Stimulated activated CD4-positive, alpha-beta T cell treated with anti-CD3 and anti-CD28 coated beads, Interleukin-12 subunit alpha, Interleukin-12 subunit beta, amount 100 ng/mL, for 24 hours (primary cell): ENCODE results near the gene LARGE1.
"Not testable (repeated sequence)": the region's sequence is repeated elsewhere in the genome, so short reads cannot be mapped to it uniquely, and the experiment has no call there.

Source experiments
- DNase-seq, 2 experiments: peaks; one replicate each; pipeline ENCODE4 v3.0.0-alpha.2; 2020; ENCODE audit warnings: low read depth in 2 of 2

The LARGE1 gene

GRCh38 chr22:33476716-33477115 is 443.6 kb downstream of the LARGE1 start:
- DNase-seq, result no peak

GRCh38 chr22:33476206-33476605 is 444.1 kb downstream of the LARGE1 start:
- DNase-seq, result no peak

GRCh38 chr22:33474587-33474986 is 445.7 kb downstream of the LARGE1 start:
- DNase-seq, result no peak

- DNase-seq, result no peak
These were observed 447.6 kb downstream of the LARGE1 start for GRCh38 chr22:33472462-33473344.

- DNase-seq, result no peak
These were observed 449.8 kb downstream of the LARGE1 start for GRCh38 chr22:33470456-33470855.

- DNase-seq, result no peak
These were observed 452.6 kb downstream of the LARGE1 start for GRCh38 chr22:33467620-33468095.

- DNase-seq, result no peak
These were observed 453.2 kb downstream of the LARGE1 start for GRCh38 chr22:33467080-33467479.

- DNase-seq, result no peak
These were observed 454.7 kb downstream of the LARGE1 start for GRCh38 chr22:33465554-33465953.

- no peak for DNase-seq
These were observed 455.6 kb downstream of the LARGE1 start for GRCh38 chr22:33464698-33465097.

- DNase-seq, result no peak
These were observed 458.4 kb downstream of the LARGE1 start for GRCh38 chr22:33461698-33462434.

GRCh38 chr22:33461245-33461644 is 459.0 kb downstream of the LARGE1 start:
- not testable (repeated sequence) for DNase-seq

- DNase-seq, result no peak
These were observed 461.1 kb downstream of the LARGE1 start for GRCh38 chr22:33459137-33459536.

GRCh38 chr22:33456511-33456910 is 463.8 kb downstream of the LARGE1 start:
- DNase-seq, result no peak

GRCh38 chr22:33455036-33455435 is 465.2 kb downstream of the LARGE1 start:
- no peak for DNase-seq

- DNase-seq, result no peak
These were observed 468.3 kb downstream of the LARGE1 start for GRCh38 chr22:33451866-33452469.

- no peak for DNase-seq
These were observed 469.5 kb downstream of the LARGE1 start for GRCh38 chr22:33450756-33451155.

GRCh38 chr22:33447733-33448132 is 472.5 kb downstream of the LARGE1 start:
- DNase-seq, result no peak

GRCh38 chr22:33443683-33444082 is 476.6 kb downstream of the LARGE1 start:
- no peak for DNase-seq

GRCh38 chr22:33440756-33441155 is 479.5 kb downstream of the LARGE1 start:
- DNase-seq, result no peak

- DNase-seq, result no peak
These were observed 482.0 kb downstream of the LARGE1 start for GRCh38 chr22:33438273-33438672.

GRCh38 chr22:33431300-33431699 is 489.0 kb downstream of the LARGE1 start:
- no peak for DNase-seq

- DNase-seq, result no peak
These were observed 491.0 kb downstream of the LARGE1 start for GRCh38 chr22:33429281-33429680.
